Activated gamma-delta T cell (primary cell): Measurements from ENCODE around the gene CCDC77.

Source experiments
- DNase-seq: peaks from one replicate; lab custom pipeline; 2025; lab: John Stamatoyannopoulos, UW

Gene CCDC77

DNA sequence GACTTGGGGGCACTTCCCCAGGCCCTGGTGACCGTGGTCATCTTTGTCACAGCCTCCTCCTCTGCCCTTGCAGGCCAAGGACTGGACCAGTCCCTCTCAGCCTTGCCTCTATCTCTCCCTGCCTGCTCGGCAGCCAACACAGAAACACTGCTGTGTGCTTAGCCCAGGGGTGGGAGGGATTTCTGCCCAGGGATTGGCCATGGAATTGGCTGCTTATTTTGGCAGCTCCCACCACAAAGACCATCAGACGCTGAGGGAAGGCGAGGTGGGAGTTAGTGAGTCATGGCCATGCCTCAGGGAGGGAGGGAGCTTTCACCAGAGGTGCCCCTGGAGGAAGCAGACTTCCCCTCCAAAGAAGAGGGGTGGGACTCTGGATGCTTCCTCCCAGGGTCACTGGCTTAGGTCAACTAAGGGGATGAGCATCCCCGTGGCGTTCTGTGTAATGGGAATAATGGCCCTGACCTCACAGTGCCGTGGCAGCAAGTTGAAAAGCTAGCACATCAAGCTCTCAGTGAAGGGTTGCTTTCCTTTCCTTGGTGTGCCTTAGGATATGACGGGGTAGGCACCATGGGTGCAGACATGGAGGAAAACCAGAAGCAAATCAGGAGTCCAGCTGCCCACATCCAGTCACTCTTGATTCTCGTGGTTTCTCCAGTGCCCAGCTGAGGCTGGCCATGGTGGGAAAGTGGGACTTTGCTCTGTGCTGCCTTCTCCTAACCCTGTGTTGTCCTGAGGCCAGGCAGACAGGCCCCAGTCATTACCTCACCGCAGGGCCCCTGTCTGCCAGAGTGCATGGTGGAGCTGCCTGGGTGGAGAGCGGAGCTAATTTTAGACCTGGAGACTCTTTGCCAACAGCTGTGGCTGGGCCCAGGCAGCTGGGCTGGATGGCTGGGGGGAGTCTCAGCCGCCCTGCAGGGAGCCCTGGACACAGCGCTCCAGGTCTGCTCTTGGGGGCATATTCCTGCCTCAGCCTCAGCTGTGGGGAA, 79.7 kb downstream of the CCDC77 start:
- no peak for DNase-seq

DNA sequence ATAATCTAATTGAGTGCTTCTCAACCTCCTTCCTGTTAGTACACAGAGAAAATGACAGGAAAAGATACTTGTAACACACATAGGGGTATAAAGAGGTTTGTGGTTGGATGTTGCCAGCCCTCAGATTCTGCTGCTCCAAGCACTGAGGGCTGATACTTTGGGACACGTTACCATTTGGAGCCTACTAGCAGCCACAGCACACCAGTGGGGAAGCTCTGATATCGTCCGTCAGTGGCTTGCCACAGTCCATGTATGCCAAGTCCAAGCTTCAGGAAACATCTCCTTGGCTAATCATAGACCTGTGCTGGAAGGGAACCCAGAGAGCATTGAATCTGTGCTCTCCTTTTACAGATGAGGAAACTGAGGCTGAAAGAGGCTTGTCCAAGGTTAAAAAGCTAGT, 80.6 kb downstream of the CCDC77 start:
- no peak for DNase-seq

DNA sequence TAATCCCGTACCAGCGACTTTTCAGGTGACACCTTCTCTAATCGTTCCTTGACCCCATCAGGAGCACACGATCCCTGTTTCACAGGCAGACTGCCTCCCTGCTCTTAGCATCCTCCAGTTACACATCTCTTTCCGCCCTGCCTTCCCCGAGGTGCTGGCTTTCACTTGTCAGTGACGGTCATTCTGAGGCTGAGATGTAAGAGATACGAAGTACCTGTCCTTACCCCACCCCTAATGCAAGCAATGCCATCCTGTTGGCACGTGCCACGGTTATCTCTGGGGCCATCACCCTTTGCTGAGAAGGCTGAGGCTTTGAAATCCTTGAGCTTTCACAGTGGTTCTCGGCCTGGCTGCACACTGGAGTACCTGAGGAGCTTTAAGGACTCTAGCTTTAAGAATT, 82.7 kb downstream of the CCDC77 start:
- no peak for DNase-seq

DNA sequence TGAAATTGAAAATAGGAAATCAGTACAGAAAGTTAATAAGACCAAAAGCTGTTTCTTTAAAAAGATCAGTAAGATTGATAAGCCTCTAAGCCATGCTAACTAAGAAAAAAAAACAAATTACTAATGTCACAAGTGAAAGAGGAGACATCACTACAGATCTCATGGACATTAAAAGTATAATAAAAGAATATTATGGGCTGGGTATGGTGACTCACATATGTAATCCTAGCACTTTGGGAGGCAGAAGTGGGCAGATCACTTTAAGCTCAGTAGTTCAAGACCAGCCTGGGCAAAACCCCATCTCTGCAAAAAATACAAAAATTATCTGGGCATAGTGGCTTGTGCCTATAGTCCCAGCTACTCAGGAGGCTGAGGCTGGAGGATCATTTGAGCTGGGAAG, 88.8 kb downstream of the CCDC77 start:
- DNase-seq: no peak
